Left forelimb (tissue), 1 donor: ENCODE results near the gene PPP1R3D.
"Not testable (repeated sequence)": the region's sequence is repeated elsewhere in the genome, so short reads cannot be mapped to it uniquely, and the experiment has no call there.

Source experiments
- DNase-seq: peaks from one replicate; pipeline ENCODE4 v3.0.0-alpha.2; 2018; ENCODE audit warnings: low spot score

The PPP1R3D gene

GRCh38 chr20:59940129-59940955 is at the start of gene PPP1R3D, which contains the start of gene FAM217B:
Gene PPP1R3D, minus strand, starts transcription at chr20:59940305. Its CDS starts 374 bp downstream, at chr20:59939931.
Gene FAM217B, plus strand, starts transcription at chr20:59940389. Its CDS starts 3,555 bp downstream, at chr20:59943944.
- peak; percentile 96 for DNase-seq

DNA sequence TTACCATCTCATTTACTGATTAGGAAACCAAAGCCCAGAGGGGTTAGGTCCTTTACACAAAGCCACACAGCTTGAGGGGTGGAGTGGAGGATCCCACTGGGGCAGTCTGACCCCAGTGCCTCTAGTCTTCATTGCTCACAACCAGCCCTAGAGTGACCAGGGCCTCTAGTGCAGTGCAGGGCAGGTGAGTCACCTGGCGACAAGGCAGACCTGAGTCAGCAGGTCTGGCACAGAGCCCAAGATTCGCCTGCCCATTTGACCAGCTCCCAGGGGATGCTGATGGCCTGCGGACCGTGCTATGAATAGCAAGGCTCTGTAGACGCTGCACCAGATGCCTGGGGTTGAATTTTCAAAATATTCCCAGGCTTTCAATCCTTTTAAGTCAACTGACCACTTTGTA is 48.0 kb upstream of the PPP1R3D start:
- DNase-seq: no peak

- no peak for DNase-seq
These were observed 47.0 kb upstream of the PPP1R3D start for GRCh38 chr20:59987135-59987534.

DNA sequence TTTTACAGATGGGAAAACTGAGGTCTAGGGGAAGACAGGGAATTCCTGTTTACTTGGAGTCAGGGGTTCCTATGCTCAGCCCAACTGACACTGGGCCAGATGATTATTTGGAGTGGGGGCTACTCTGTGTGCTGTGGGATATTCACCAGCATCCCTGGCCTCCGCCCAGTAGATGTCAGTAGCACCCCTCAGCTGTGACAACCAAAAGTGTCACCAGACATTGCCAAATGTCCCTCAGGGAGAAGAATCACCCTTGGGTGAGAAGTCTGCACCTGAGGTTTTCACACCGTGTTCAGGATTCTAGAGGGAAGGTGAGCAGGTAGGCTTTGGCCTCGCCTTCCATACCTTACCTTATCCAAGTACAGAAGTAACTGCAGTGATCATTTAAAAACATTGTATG is 45.8 kb upstream of the PPP1R3D start:
- no peak for DNase-seq

- DNase-seq: no peak
These were observed 45.1 kb upstream of the PPP1R3D start for GRCh38 chr20:59985164-59985563.

DNA sequence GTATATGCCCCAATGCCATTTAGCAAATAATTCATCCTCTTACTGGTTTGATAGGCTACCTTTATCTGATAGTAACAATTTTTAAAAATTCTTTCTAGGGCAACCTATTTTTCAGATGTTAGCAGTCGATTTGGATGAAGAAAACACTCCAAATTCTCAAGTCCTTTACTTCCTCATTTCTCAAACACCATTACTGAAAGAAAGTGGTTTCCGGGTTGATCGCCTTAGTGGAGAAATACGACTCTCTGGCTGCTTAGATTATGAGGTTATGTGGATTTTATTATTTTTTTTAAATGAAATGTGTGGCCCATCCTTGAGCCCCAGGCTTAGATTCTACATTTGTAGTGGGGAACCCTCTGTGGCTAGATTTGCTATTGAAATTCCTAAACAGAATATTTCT is 44.4 kb upstream of the PPP1R3D start:
- DNase-seq: no peak

DNA sequence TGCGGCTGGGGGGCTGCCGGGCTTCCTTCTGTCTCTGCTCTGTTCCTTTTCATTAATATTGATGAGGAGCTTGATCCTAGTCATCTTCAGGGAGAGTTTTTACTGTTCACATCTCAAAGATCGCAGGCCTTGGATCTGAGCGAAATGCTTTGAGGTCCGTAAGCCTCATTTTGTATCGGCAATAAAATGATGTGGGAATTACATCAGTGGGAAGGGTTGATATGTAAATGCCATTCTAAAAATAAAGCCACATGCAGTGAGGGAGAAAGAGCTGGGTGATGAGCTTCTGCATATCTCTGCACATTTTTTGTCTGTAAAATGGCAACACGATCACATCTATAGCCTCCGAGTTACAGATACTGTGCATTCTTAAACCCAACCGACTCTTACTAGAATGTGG is 43.0 kb upstream of the PPP1R3D start:
- DNase-seq: no peak

GRCh38 chr20:59977086-59977485 is 37.0 kb upstream of the PPP1R3D start:
- no peak for DNase-seq

DNA sequence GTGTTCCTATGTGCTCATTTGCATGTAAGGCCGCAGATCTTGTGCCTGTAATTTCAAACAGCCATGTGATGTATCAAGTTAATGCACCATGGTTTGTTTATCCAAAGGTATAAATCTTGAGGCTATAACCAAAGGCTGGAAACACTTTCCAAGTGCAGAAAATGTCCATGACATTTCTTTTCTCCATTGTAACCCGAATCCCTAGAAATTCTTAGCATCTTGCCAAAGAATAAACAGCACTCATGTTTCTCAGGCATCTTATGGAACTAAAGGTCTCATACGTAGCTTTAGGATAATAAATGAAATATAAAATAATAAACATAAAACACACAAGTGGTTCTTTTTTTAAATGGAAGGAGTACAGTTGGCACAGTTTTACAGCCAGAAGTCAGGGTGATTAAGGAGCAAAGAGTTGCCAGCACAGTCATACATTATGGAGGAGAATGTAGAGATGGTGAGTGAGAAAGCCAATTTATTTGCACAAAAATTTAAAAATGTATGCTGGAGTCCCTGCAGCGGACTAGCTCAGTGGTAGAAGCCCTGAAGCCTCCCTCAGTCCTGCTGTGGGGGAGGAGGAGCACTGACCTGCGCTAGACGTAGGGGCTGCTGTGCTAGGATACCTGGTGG is 36.2 kb upstream of the PPP1R3D start:
- DNase-seq: no peak

GRCh38 chr20:59972037-59972801 is 32.1 kb upstream of the PPP1R3D start:
- no peak for DNase-seq

GRCh38 chr20:59971428-59971827 is 31.3 kb upstream of the PPP1R3D start:
- DNase-seq: no peak

GRCh38 chr20:59966428-59966827 is 26.3 kb upstream of the PPP1R3D start:
- no peak for DNase-seq

GRCh38 chr20:59962155-59962554 is 22.1 kb upstream of the PPP1R3D start:
- no peak for DNase-seq

GRCh38 chr20:59961423-59961822 is 21.3 kb upstream of the PPP1R3D start:
- no peak for DNase-seq

GRCh38 chr20:59958626-59959025 is 18.5 kb upstream of the PPP1R3D start:
- no peak for DNase-seq

- DNase-seq: no peak
These were observed 18.0 kb upstream of the PPP1R3D start, which contains the start of gene CDH26 for GRCh38 chr20:59958123-59958522. Gene CDH26, plus strand, starts transcription at chr20:59958423. Its CDS starts 304 bp downstream, at chr20:59958727.

GRCh38 chr20:59957568-59957967 is 17.5 kb upstream of the PPP1R3D start:
- DNase-seq: not testable (repeated sequence)

GRCh38 chr20:59955131-59955796 is 15.2 kb upstream of the PPP1R3D start:
- DNase-seq: no peak

DNA sequence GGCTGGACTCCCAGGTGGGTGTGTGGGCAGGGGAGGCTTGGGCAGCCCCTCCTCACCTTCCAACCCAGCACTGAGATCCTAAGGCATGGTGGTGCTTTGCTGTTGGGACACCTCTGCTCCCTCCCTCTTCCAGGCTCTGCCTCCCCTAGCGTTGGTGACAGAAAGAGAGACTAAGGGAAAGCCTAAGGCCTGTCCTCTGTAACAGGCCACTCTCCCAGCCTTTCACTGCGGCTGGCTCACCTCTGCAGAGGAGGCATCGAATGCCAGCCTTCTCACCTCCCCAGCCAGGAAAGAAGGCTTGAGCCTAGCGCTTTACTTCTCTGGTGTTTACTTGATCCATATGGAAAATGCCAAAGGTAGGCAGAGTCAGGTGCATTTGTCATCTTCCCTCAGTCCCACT is 14.6 kb upstream of the PPP1R3D start:
- no peak for DNase-seq

- DNase-seq: no peak
These were observed 9.8 kb upstream of the PPP1R3D start for GRCh38 chr20:59949911-59950310.

DNA sequence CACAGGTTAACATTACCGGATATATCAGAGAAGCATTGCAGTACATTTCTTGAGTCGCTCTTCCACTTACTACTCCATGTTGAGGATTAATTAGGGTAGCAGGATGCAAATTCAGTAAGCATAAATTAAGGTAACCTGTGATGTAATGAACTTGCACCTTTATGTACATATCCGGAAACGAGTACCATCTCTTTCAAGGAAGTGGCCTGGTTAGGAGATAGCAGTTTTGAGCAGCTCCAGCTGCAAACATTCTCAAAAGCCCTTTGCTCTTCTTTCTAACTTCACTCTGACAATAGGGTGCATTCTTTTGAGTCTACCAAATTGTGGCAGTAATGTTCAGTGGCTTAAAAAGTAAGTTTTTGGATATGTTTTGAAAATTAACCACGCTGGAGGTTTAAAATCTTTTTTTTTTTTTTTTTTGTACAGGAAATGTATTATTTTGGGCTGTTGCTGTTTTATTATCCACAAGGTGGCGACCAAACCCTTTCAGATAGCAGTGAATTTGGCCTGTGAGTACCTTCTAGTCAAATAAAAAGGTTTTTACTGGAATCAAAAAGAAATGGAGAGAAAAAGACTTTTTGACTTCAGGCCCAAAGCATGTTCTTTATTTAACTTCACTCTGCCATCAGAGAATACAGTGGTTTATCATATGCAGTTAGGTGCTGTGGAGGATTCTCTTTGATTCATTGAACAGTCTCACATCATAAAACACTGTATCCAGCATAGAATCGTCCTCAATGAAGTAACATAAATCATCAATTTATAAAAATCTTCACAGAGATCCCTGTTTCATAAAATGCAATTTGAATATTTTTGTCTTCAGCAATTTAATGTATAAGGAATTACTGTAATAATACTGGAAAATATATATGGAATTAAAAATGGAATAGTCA is 9.0 kb upstream of the PPP1R3D start:
- no peak for DNase-seq
